PC-3 (cell line): ENCODE results near the gene FSTL4. TPM values are rescaled to one million over a fixed set of nuclear protein-coding genes. Genes with fewer than 3 reads are reported as not detected.
"Not testable (repeated sequence)": the region's sequence is repeated elsewhere in the genome, so short reads cannot be mapped to it uniquely, and the experiment has no call there.

Experiments
- ATAC-seq: fragments of 200-7000 bp; cut with Tn5 transposase; 2 replicates; pipeline ENCODE4 v1.9.1; 2020; ENCODE audit warnings: mild to moderate bottlenecking, moderate library complexity
- BruUV-seq: library from RNA; stranded (reverse); fragments of 400-500 nt; replicated peaks from 2 replicates; lab custom pipeline; 2021; lab: Mats Ljungman, UMichigan
- CTCF ChIA-PET: fragments of 300-600 bp; sonication (Branson Sonifier 250); formaldehyde crosslinking; loops from one replicate; lab custom pipeline; 2022; ENCODE audit warnings: antibody characterized with exemption; lab: Charles Lee
- POLR2A ChIA-PET: fragments of 300-600 bp; sonication (Branson Sonifier 250); formaldehyde crosslinking; loops from one replicate; lab custom pipeline; 2022; ENCODE audit warnings: antibody characterized with exemption; ENCODE audit not compliant: unreplicated experiment; lab: Charles Lee
- DNase-seq: peaks from one replicate; pipeline ENCODE4 v3.0.0-alpha.2; 2015
- H2AFZ ChIP-seq: fragments of 300-600 bp; sonication (generic); 2 replicates; pipeline ENCODE4 v1.6.0; 2016; ENCODE audit warnings: antibody characterized with exemption, low read length
- H3F3A ChIP-seq: fragments of 300-600 bp; sonication (generic); one replicate; pipeline ENCODE4 v1.6.0; 2017; ENCODE audit warnings: antibody characterized with exemption, low read length, control low read depth, mild to moderate bottlenecking; ENCODE audit not compliant: unreplicated experiment
- H3K27ac ChIP-seq: fragments of 300-600 bp; sonication (generic); 2 replicates; pipeline ENCODE4 v1.5.1; 2016; ENCODE audit warnings: mild to moderate bottlenecking, low read length
- H3K27me3 ChIP-seq: fragments of 300-600 bp; sonication (generic); 2 replicates; pipeline ENCODE4 v1.6.1; 2016; ENCODE audit warnings: low read length, mixed read lengths
- H3K36me3 ChIP-seq: fragments of 300-600 bp; sonication (generic); 2 replicates; pipeline ENCODE4 v1.6.1; 2016; ENCODE audit warnings: low read depth, mixed run types, low read length, mixed read lengths
- H3K4me1 ChIP-seq: fragments of 300-600 bp; sonication (generic); 2 replicates; pipeline ENCODE4 v1.5.1; 2016; ENCODE audit warnings: low read length; ENCODE audit not compliant: insufficient read depth
- H3K4me2 ChIP-seq: fragments of 300-600 bp; sonication (generic); 2 replicates; pipeline ENCODE4 v1.6.0; 2016; ENCODE audit warnings: low read length
- H3K4me3 ChIP-seq: fragments of 300-600 bp; sonication (generic); 2 replicates; pipeline ENCODE4 v1.5.1; 2016; ENCODE audit warnings: mild to moderate bottlenecking, low read length, mixed read lengths
- H3K79me2 ChIP-seq: fragments of 300-600 bp; sonication (generic); 2 replicates; pipeline ENCODE4 v1.6.1; 2017; ENCODE audit warnings: low read length, mixed read lengths
- H3K9ac ChIP-seq: fragments of 300-600 bp; sonication (generic); 2 replicates; pipeline ENCODE4 v1.6.0; 2016; ENCODE audit warnings: mild to moderate bottlenecking, low read length
- H3K9me2 ChIP-seq: fragments of 300-600 bp; sonication (generic); replicated peaks from 2 replicates; pipeline ENCODE4 v1.6.1; 2016; ENCODE audit warnings: mixed run types, low read length, mixed read lengths
- H3K9me3 ChIP-seq: fragments of 300-600 bp; sonication (generic); 2 replicates; pipeline ENCODE4 v1.6.1; 2016; ENCODE audit warnings: low read length, mixed read lengths
- H4K20me1 ChIP-seq: fragments of 300-600 bp; sonication (generic); 2 replicates; pipeline ENCODE4 v1.6.1; 2016; ENCODE audit warnings: low read length, mixed read lengths
- EZH2 ChIP-seq: fragments of 300-600 bp; sonication (generic); IDR thresholded peaks from one replicate; pipeline ENCODE4 v1.6.1; 2017; ENCODE audit warnings: antibody characterized with exemption, mild to moderate bottlenecking, low read length; ENCODE audit not compliant: unreplicated experiment
- EZH2phosphoT487 ChIP-seq: fragments of 300-600 bp; sonication (generic); IDR thresholded peaks from 2 replicates; pipeline ENCODE4 v1.6.1; 2018; ENCODE audit warnings: mild to moderate bottlenecking, antibody characterized with exemption, low read length, borderline replicate concordance
- intact Hi-C: fragments of 100-400 bp; cut with micrococcal nuclease; formaldehyde crosslinking; loops from 2 replicates; pipeline ENCODE4 v1.9.0; 2023
- total RNA-seq: library from RNA; depleted of rRNA; stranded (reverse); fragments of >200 nt; gene quantifications from 2 replicates; pipeline ENCODE4 v1.2.3, GENCODE V29; 2014
- TF ChIP-seq, protein P1 (sequence below): fragments of 300-600 bp; sonication (generic); conservative IDR thresholded peaks from 2 replicates; pipeline ENCODE4 v1.5.1; 2017; ENCODE audit warnings: antibody characterized with exemption, low read depth, mild to moderate bottlenecking, low read length

The FSTL4 gene
- total RNA-seq, 1 experiment from 2014 or later, result 4.2 TPM

GRCh38 chr5:133222040-133222439 is 390.3 kb downstream of the FSTL4 start:
- Histone ChIP-seq H3K4me2 (no peak overlapping the region), H4K20me1 (no peaks in the 10 kb centered on the region), H3K4me3 (no peak overlapping the region), H3K9me3 (no peaks in the 10 kb centered on the region), H3K79me2 (no peaks in the 10 kb centered on the region), H3K9ac (no peak overlapping the region), H3K36me3 (no peaks in the 10 kb centered on the region), H3K27me3 (no peaks in the 10 kb centered on the region), H3K4me1 (peaks cover 11% of the 10 kb centered on the region), H3K27ac (no peak overlapping the region), H3F3A (no peaks in the 10 kb centered on the region), H2AFZ (no peak overlapping the region), H3K9me2 (no peaks in the 10 kb centered on the region)
- TF ChIP-seq EZH2 (no peak), EZH2phosphoT487 (no peak)
- TF ChIP-seq, protein P1, sequence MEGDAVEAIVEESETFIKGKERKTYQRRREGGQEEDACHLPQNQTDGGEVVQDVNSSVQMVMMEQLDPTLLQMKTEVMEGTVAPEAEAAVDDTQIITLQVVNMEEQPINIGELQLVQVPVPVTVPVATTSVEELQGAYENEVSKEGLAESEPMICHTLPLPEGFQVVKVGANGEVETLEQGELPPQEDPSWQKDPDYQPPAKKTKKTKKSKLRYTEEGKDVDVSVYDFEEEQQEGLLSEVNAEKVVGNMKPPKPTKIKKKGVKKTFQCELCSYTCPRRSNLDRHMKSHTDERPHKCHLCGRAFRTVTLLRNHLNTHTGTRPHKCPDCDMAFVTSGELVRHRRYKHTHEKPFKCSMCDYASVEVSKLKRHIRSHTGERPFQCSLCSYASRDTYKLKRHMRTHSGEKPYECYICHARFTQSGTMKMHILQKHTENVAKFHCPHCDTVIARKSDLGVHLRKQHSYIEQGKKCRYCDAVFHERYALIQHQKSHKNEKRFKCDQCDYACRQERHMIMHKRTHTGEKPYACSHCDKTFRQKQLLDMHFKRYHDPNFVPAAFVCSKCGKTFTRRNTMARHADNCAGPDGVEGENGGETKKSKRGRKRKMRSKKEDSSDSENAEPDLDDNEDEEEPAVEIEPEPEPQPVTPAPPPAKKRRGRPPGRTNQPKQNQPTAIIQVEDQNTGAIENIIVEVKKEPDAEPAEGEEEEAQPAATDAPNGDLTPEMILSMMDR, result no peak
- ChIA-PET POLR2A (no interaction called here), CTCF (no interaction called here)
- no TSS peak for BruUV-seq
- no peak for ATAC-seq
- intact Hi-C loops, result no loop called here
- no peak for DNase-seq

DNA sequence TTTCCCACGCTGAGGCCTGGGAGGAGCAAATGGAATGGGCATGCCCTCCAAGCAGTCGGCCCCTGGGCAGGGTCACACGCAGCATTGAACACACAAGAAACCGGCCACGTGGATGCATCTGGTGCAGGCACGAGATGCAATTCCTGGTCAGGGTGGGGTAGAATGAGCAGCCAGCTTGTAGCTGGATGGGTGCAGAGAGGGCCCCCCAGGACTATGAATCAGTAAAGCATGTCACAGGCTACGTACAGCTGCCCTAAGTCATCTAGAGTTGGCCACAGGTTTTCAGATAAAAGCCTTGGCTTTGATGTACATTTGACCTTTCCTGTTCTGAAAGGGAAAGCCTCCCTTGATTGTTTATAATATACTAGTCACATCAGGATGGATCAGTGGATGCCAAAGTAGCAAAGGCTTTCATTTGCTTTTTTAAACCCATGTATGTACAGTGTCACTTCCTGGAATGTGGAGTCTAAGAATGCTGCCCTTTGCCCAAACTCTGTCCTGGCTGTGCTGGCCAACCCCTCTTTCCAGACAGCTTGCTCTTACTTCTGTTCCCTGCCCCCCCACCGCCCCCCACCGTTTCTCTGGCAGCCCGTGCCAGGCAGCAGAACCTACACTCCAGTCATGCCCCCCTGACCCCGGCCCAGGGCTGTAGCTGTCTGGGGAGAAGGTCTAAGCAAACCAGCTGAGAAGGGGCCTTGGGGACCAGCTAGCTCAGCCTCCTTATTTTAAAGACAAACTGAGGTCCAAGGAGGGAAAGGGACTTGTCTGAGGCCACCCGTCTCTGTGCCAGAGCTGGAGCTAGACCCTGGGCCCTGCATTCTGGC is 391.3 kb downstream of the FSTL4 start:
- POLR2A ChIA-PET, result no interaction called here
- CTCF ChIA-PET, result no interaction called here
- Histone ChIP-seq H3K4me3 (no peak overlapping the region), H3K4me2 (no peak overlapping the region), H3F3A (no peaks in the 10 kb centered on the region), H3K9me3 (no peaks in the 10 kb centered on the region), H3K36me3 (no peaks in the 10 kb centered on the region), H3K27me3 (no peaks in the 10 kb centered on the region), H3K27ac (no peak overlapping the region), H3K79me2 (no peaks in the 10 kb centered on the region), H4K20me1 (no peaks in the 10 kb centered on the region), H2AFZ (no peak overlapping the region), H3K9ac (no peak overlapping the region), H3K4me1 (peaks cover 7% of the 10 kb centered on the region), H3K9me2 (no peaks in the 10 kb centered on the region)
- no peak for TF ChIP-seq EZH2phosphoT487
- TF ChIP-seq EZH2, result no peak
- TF ChIP-seq, protein P1, result no peak
- intact Hi-C loops, result no loop called here
- ATAC-seq (no peak), DNase-seq (no peak)
- BruUV-seq, result no TSS peak

- ATAC-seq (no peak), DNase-seq (no peak)
- intact Hi-C loops, result no loop called here
- H2AFZ ChIP-seq, result no peak overlapping the region
- no peak overlapping the region for H3K9ac ChIP-seq
- no peaks in the 10 kb centered on the region for H3K36me3 ChIP-seq
- H3K27me3 ChIP-seq, result no peaks in the 10 kb centered on the region
- POLR2A ChIA-PET, result no interaction called here
- no peaks in the 10 kb centered on the region for H3K4me1 ChIP-seq
- H4K20me1 ChIP-seq, result no peaks in the 10 kb centered on the region
- no peaks in the 10 kb centered on the region for H3K9me3 ChIP-seq
- CTCF ChIA-PET, result no interaction called here
- H3K4me3 ChIP-seq, result no peak overlapping the region
- no peak overlapping the region for H3K27ac ChIP-seq
- BruUV-seq, result no TSS peak
- no peak overlapping the region for H3K4me2 ChIP-seq
- H3K9me2 ChIP-seq, result no peaks in the 10 kb centered on the region
- TF ChIP-seq, protein P1, result no peak
- TF ChIP-seq EZH2 (no peak), EZH2phosphoT487 (no peak)
- H3K79me2 ChIP-seq, result no peaks in the 10 kb centered on the region
- H3F3A ChIP-seq, result no peaks in the 10 kb centered on the region
These were observed 393.0 kb downstream of the FSTL4 start for GRCh38 chr5:133219296-133219695.

DNA sequence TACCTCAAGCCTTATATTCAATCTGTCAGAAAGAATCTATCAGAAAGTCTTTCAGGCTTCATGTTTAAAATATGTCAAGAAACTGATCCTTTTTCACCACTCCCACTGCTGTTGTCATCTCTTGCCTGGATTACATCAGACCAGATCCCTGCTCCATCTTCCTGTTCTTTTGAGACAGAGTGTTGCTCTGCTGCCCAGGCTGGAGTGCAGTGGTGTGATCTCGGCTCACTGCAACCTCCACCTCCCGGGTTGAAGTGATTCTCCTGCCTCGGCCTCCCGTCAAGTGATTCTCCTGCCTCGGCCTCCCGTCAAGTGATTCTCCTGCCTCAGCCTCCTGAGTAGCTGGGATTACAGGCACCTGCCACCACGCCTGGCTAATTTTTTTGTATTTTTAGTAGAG is 396.2 kb downstream of the FSTL4 start:
- POLR2A ChIA-PET, H3K9ac ChIP-seq, H3F3A ChIP-seq, H3K4me2 ChIP-seq, H2AFZ ChIP-seq, CTCF ChIA-PET, H3K79me2 ChIP-seq, intact Hi-C loops, H4K20me1 ChIP-seq, H3K36me3 ChIP-seq, H3K27ac ChIP-seq, BruUV-seq, H3K9me3 ChIP-seq, H3K9me2 ChIP-seq, H3K27me3 ChIP-seq, H3K4me3 ChIP-seq, H3K4me1 ChIP-seq, DNase-seq, ATAC-seq: not testable (repeated sequence)
